ENCODE data around the gene WDR37. TPM values are rescaled to one million over a fixed set of nuclear protein-coding genes. Genes with fewer than 3 reads are reported as not detected.
A peak's percentile ranks its signal among the peaks of the same experiment; 100 is the strongest.

The WDR37 gene
- total RNA-seq, 6 experiments from 2014 or later, result 5.8 to 9.7 (median 8.3) TPM

GRCh38 chr10:1010703-1011102, 45.5 kb upstream of the WDR37 start:
- H3K27ac ChIP-seq, result no peak overlapping the region
- no peak overlapping the region for H3K4me3 ChIP-seq
- H3K9me3 ChIP-seq, result no peaks in the 10 kb centered on the region
- no peaks in the 10 kb centered on the region for H3K4me1 ChIP-seq
- intact Hi-C loops (cut with DNase I), result no loop called here
- WGBS (ENCODE audit: insufficient coverage, low coverage, low lambda C conversion rate, missing lambda C conversion rate), result 82% methylated on average over 2 of the region's 7 CpGs
- H3K27me3 ChIP-seq, result no peaks in the 10 kb centered on the region
- ATAC-seq (peak in 1 of 4 donors; percentile 49), DNase-seq (no peak)
- no peak for TF ChIP-seq POLR2A (IDR thresholded peaks at IDR 0.05)
- no peak for TF ChIP-seq CTCF (IDR thresholded peaks at IDR 0.05)
- H3K36me3 ChIP-seq, result peaks cover 0 to 85% (median 44%) of the 10 kb centered on the region in 4 donors

GRCh38 chr10:1011696-1012095, 44.5 kb upstream of the WDR37 start:
- peaks cover 0 to 86% (median 40%) of the 10 kb centered on the region in 4 donors for H3K36me3 ChIP-seq
- 90% methylated on average over 2 of the region's 16 CpGs for WGBS (ENCODE audit: insufficient coverage, low coverage, low lambda C conversion rate, missing lambda C conversion rate)
- TF ChIP-seq POLR2A (IDR thresholded peaks at IDR 0.05), result no peak
- DNase-seq, result no peak
- intact Hi-C loops (cut with DNase I), result no loop called here
- no peaks in the 10 kb centered on the region for H3K9me3 ChIP-seq
- no peaks in the 10 kb centered on the region for H3K4me1 ChIP-seq
- H3K27ac ChIP-seq, result no peak overlapping the region
- H3K27me3 ChIP-seq, result no peaks in the 10 kb centered on the region
- H3K4me3 ChIP-seq, result no peak overlapping the region
- peak in 1 of 4 donors; percentile 16 for ATAC-seq

- no peaks in the 10 kb centered on the region for H3K4me1 ChIP-seq
- H3K27me3 ChIP-seq, result no peaks in the 10 kb centered on the region
- TF ChIP-seq CTCF (IDR thresholded peaks at IDR 0.05) (no peak), POLR2A (IDR thresholded peaks at IDR 0.05) (no peak)
- 81% methylated on average over 3 of the region's 11 CpGs for WGBS (ENCODE audit: insufficient coverage, low coverage, low lambda C conversion rate, missing lambda C conversion rate)
- H3K4me3 ChIP-seq, result no peak overlapping the region
- intact Hi-C loops (cut with DNase I), result no loop called here
- ATAC-seq (peak in 2 of 4 donors; percentile 28 to 79), DNase-seq (no peak)
- peaks cover 0 to 70% (median 36%) of the 10 kb centered on the region in 4 donors for H3K36me3 ChIP-seq
- no peaks in the 10 kb centered on the region for H3K9me3 ChIP-seq
- H3K27ac ChIP-seq, result no peak overlapping the region
These were observed 40.5 kb upstream of the WDR37 start for GRCh38 chr10:1015688-1016087.

- no peaks in the 10 kb centered on the region for H3K4me1 ChIP-seq
- H3K27me3 ChIP-seq, result no peaks in the 10 kb centered on the region
- WGBS (ENCODE audit: insufficient coverage, low coverage, low lambda C conversion rate, missing lambda C conversion rate), result 91% methylated on average over 8 of the region's 10 CpGs
- TF ChIP-seq CTCF (IDR thresholded peaks at IDR 0.05), result no peak
- TF ChIP-seq POLR2A (IDR thresholded peaks at IDR 0.05), result no peak
- H3K27ac ChIP-seq, result no peak overlapping the region
- intact Hi-C loops (cut with DNase I), result no loop called here
- DNase-seq, result no peak
- no peak for ATAC-seq
- no peaks in the 10 kb centered on the region for H3K9me3 ChIP-seq
- H3K36me3 ChIP-seq, result peaks cover 0 to 38% (median 20%) of the 10 kb centered on the region in 4 donors
- H3K4me3 ChIP-seq, result no peak overlapping the region
These were observed 36.8 kb upstream of the WDR37 start for GRCh38 chr10:1019362-1019761.

GRCh38 chr10:1020460-1020859, 35.7 kb upstream of the WDR37 start:
- WGBS (ENCODE audit: insufficient coverage, low coverage, low lambda C conversion rate, missing lambda C conversion rate), result 60% methylated on average over 9 of the region's 10 CpGs
- peaks cover 0 to 31% (median 17%) of the 10 kb centered on the region in 4 donors for H3K36me3 ChIP-seq
- H3K4me3 ChIP-seq, result no peak overlapping the region
- no peaks in the 10 kb centered on the region for H3K27me3 ChIP-seq
- TF ChIP-seq POLR2A (IDR thresholded peaks at IDR 0.05) (no peak), CTCF (IDR thresholded peaks at IDR 0.05) (no peak)
- no peaks in the 10 kb centered on the region for H3K9me3 ChIP-seq
- ATAC-seq (peak; percentile 57 to 74 (median 70)), DNase-seq (no peak)
- H3K4me1 ChIP-seq, result no peaks in the 10 kb centered on the region
- no peak overlapping the region for H3K27ac ChIP-seq
- intact Hi-C loops (cut with DNase I), result loop anchor here in 1 of 2 donors (5.0 kb wide), 1 partner anchor 182 kb away; no protein-coding TSS in a partner anchor

All from right lobe of liver (tissue), 6 donors.